Activated T-cell treated with anti-CD3 and anti-CD28 coated beads for 4 hours (primary cell): ENCODE data around the gene GOLGA8J.
"Not testable (repeated sequence)": the region's sequence is repeated elsewhere in the genome, so short reads cannot be mapped to it uniquely, and the experiment has no call there.

ENCODE experiments used
- DNase-seq: peaks from one replicate; pipeline ENCODE4 v3.0.0-alpha.2; 2020

GOLGA8J gene

DNA sequence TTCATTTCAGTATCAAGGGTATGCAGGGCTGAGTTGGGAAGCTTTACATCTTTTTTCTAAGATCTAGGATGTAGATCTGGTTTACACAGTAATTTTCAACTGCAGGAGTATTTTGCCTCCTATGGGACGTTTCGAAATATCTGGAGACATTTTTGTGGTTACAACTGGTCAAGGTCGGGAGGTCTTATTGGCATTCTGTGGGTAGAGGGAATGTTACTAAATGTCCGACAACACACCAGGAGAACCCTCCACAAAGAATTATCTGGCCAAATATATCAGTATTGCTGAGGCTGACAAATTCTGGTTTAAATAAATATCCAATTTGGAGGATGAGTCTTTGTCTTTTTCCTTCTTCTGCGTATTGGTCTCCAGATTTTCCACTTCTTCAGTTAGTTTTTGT is 1.9 kb upstream of the GOLGA8J start:
- not testable (repeated sequence) for DNase-seq

DNA sequence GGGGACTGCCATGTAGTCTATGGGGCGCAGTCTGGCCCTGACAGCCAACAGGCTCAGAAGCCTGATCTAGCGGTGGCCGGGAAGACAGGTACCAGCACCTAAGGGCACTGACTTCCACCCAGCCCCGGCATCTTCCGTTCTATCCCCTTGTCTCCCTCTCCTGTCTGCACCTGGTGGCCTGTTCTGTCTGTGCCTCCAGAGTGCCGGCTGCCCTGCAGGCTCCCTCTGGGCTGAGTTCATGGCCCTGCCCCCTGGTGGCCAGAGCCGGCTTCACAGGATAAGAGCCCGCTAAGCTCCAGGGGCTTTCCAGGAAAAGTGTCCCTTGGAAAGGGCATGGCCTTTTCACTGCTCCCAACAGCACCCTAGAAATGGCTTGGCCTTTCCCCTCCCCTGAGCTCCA is 15.1 kb downstream of the GOLGA8J start:
- DNase-seq, result not testable (repeated sequence)

DNA sequence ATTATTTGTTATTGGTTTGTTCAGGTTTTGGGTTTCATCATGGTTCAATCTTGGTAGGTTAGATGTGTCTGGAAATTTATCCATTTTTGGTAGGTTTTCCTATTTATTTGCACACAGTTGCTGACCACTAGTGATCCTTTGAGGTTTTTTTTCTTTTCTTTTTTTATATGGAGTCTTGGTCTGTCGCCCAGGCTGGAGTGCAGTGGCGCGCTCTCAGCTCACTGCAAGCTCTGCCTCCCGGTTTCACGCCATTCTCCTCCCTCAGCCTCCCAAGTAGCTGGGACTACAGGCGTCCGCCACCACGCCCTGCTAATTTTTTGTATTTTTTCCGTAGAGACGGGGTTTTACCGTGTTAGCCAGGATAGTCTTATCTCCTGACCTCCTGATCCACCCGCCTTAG is 20.1 kb downstream of the GOLGA8J start:
- not testable (repeated sequence) for DNase-seq

DNA sequence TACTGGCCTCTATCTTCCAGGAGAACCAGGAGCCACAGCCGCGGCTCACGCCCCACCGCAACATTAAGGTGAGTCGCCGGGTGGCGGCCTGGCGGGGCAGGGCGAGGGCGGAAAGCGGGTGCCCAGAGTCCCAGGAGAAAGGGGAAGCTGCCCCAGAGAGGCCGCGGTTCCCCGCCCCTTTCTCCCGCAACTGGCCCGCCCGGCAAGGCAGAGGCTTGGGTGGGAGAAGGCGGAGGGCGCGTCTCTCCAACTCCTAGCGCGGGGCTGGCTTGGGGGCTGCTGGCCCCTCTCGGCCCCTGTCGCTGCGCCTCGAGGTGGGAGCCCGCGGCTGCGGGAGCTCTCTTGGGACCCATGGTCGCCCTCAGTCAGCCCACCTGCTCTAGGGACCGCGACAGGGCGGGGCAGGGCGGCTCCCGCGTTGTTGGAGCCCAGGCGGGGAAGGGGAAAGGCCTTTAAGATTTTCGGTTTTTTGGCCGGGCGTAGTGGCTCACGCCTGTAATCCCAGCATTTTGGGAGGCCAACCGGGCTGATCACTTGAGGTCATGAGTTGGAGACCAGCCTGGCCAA is 21.3 kb downstream of the GOLGA8J start:
- DNase-seq, result not testable (repeated sequence)

DNA sequence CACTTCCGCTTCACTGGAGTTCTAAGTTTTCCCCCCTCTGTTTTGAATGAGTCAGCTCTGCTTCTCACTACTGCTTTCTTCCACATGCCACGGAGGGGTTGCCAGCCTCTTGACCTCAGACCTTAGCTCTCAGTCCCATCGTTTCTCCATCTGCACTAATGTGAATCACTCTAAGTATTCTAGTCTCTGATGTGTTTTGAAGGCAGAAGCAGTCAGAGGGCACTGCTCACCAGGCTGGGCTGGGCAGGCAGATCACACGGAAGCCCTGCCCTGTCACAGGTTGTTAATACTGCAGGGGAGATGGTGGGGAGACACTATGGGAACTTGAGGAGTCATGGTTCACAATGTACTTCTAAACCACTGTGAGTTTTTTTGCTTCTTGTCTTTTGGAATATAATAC is 27.8 kb downstream of the GOLGA8J start:
- not testable (repeated sequence) for DNase-seq

DNA sequence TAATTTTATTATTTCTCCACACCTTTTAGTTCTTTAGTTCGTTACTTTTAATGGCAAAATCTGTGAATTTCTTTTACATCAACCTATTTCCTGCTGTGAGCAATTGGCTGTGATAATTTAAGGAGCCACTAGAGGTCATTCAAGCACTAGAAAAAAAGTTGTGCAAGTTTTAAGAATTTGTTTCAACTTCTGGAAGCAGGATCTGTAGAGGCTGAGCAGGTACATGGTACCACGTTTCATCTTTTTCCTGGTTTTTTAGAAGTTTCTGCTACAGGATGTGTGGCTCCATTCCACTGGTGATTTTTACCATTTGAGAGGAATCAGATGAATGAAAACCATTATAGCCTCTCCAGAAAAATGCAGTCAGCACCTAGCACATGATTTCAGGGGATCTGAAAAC is 47.3 kb downstream of the GOLGA8J start:
- DNase-seq, result not testable (repeated sequence)

DNA sequence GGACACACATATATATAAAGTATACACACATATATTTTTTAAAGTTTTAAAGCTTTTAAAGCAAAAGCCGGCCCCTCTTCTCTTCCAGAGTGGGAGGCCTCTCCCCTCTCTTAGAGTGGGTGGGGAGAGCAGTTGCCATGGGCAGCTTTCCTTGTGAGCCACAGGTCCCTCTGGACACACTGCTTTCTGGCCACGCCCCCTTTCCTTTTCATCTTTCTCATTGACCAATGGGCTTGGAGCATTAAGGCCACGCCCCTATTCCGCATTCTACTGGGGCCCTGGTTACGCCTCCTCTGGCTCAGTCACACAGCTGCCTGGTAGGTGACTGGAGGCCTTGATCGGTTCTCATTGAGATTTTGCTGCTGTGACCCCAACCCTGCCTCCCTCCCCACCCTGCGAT is 52.0 kb downstream of the GOLGA8J start, which contains the start of gene GOLGA8T:
Gene GOLGA8T (plus strand): TSS at position 301 of the 400 bp plus-strand sequence. CDS start 98 bp downstream, at position 399.
- not testable (repeated sequence) for DNase-seq
